Left cardiac atrium (tissue), 4 donors: ENCODE results near the gene TOMT. TPM values are rescaled to one million over a fixed set of nuclear protein-coding genes. Genes with fewer than 3 reads are reported as not detected.

Experiments
- ATAC-seq, 2 donors: fragments of 200-7000 bp; cut with Tn5 transposase; one replicate each; pipeline ENCODE4 v1.9.1; 2020; ENCODE audit warnings: mild to moderate bottlenecking in 2 of 2, moderate library complexity in 2 of 2
- DNase-seq: peaks from one replicate; pipeline ENCODE4 v3.0.0-alpha.2; 2020
- intact Hi-C, 2 donors: fragments of 100-400 bp; cut with DNase I; formaldehyde crosslinking; loops; one replicate each; pipeline versions ENCODE4 v1.14.1 to v1.15.1; 2022 to 2023
- total RNA-seq, 2 donors: library from RNA; stranded (reverse); fragmentation: NEBNext Ultra II Directional; extraction: Animal tissue kit (Norgen Biotek cat#: 25700); gene quantifications; one replicate each; pipeline ENCODE4 v1.2.1, GENCODE V29; 2021
- donor health status: DM: no; HTN: yes; CAD: no.
- donor health status: DM: no; HTN: yes; CAD: no; lungs with severe emphysema.
- donor health status: DM: yes; HTN: yes; CAD: no.
- donor health status: Dilated cardiomyopathy.

The TOMT gene
- total RNA-seq, 2 donors from 2014 or later: not detected

- DNase-seq (no peak), ATAC-seq (no peak)
- intact Hi-C loops: no loop called here
Measured at GRCh38 chr11:72084076-72084475, 21.6 kb upstream of the TOMT start.

DNA sequence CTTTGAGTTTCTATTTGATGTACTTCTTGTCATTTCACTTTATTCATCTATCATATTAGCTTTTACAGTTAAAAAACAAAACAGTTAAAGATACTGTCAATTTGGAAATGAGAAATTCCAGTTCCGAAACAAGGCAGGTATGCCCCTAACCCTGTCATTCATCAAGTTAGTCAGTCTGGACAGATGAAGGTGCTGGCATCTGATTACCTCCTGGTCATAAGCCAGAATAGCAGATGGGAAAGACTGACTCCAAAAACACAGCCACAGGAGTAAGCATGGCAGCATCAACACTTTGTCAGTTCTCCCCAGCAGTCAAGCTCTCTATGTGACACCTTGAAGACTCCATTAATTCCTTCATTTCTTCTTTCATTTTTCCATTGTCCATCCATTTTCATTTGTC is 20.8 kb upstream of the TOMT start:
- intact Hi-C loops: loop anchor here in 1 of 2 donors (5.0 kb wide), 1 partner anchor 58 kb away; no protein-coding TSS in a partner anchor
- DNase-seq: no peak

GRCh38 chr11:72085621-72086351 is 19.9 kb upstream of the TOMT start:
- intact Hi-C loops: loop anchor here in 1 of 2 donors (5.0 kb wide), 1 partner anchor 58 kb away; no protein-coding TSS in a partner anchor
- DNase-seq (no peak), ATAC-seq (no peak)

More for the DNA sequence above, 20.8 kb upstream of the TOMT start:
- ATAC-seq: no peak

DNA sequence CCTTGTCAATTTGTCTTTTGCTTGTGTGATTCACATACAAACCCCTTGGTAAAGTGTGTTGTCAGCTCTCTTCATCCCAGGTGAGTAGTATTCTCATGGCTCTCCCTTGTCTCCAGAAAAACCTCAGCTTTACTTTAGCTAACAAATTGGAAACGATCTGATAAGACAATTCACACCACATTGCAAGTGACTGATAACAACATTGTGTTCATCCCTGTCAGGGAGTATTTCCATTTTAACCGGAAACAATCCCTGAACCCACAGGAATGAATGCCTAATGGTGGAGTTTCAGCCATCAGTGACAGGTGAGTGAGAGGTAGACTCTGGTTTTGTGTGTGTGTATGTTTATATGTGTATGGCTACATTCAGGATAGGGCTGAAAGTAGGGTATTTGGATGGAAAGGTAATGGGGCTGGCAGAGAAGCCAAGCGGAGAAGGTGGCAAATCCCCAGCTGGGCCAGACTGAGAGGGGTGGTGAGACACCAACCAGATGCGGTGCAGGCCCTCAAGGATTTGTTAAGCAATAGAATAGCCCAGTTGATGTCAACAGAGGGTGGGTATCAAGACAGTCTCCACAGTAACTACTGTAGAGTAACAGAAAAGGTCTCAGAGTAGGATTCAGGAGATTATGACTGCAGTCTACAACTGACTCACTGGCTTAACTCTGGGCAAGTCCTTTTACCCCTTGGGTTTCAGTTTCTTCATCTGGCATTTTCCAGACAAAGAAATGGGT is 17.5 kb upstream of the TOMT start:
- intact Hi-C loops: loop anchor here in 1 of 2 donors (5.0 kb wide), 1 partner anchor 61 kb away; no protein-coding TSS in a partner anchor
- ATAC-seq: no peak
- DNase-seq: no peak

- peak; percentile 90 to 96 for ATAC-seq
Measured at GRCh38 chr11:72091292-72091691, 14.4 kb upstream of the TOMT start.

GRCh38 chr11:72098741-72099140 is 7.0 kb upstream of the TOMT start:
- DNase-seq (no peak), ATAC-seq (no peak)
- intact Hi-C loops: no loop called here

More at GRCh38 chr11:72091292-72091691, 14.4 kb upstream of the TOMT start:
- intact Hi-C loops: loop anchor here in 1 of 2 donors (1.0 kb wide), 1 partner anchor 66 kb away; no protein-coding TSS in a partner anchor
- peak; percentile 72 for DNase-seq

- DNase-seq (no peak), ATAC-seq (no peak)
- intact Hi-C loops: no loop called here
Measured at GRCh38 chr11:72100009-72100408, 5.7 kb upstream of the TOMT start.

DNA sequence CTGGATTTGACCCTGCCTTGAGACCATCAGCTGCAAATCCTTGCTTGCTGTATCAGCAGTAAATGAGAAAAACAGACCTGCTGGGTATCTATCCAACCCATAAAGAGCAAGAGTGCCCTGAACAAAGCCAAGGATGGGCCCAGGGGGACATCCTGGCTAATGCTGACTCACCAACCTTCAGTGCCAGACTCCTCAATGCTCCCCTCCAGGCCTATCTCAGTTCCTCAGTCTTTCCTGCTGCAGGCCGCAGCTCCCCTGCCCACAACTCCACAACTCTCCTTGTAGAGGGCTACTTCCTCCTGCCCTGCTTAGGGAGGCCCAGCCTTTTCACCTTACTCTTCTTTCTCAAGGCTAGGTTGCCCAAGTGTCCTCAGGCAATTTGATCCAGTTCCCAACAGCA is 5.3 kb upstream of the TOMT start:
- intact Hi-C loops: no loop called here
- DNase-seq: no peak

GRCh38 chr11:72102162-72102561 is 3.6 kb upstream of the TOMT start:
- ATAC-seq (no peak), DNase-seq (no peak)
- intact Hi-C loops: loop anchor here in 1 of 2 donors (2.0 kb wide), 1 partner anchor 61 kb away; no protein-coding TSS in a partner anchor

More for the DNA sequence above, 5.3 kb upstream of the TOMT start:
- ATAC-seq: no peak

- DNase-seq (no peak), ATAC-seq (peak in 1 of 2 donors; percentile 0)
- intact Hi-C loops: loop anchor here in 1 of 2 donors (2.0 kb wide), 1 partner anchor 62 kb away; no protein-coding TSS in a partner anchor
Measured at GRCh38 chr11:72102631-72102945, 3.1 kb upstream of the TOMT start.

GRCh38 chr11:72102946-72103753 is 2.6 kb upstream of the TOMT start, which contains the start of gene LAMTOR1:
LAMTOR1 (minus strand) TSS chr11:72103297; CDS start chr11:72103224, 73 bp downstream.
- intact Hi-C loops: loop anchor here in 1 of 2 donors (2.0 kb wide), 1 partner anchor 62 kb away; no protein-coding TSS in a partner anchor
- DNase-seq (peak; percentile 100), ATAC-seq (peak; percentile 99 to 100)

- DNase-seq (no peak), ATAC-seq (no peak)
- intact Hi-C loops: loop anchor here in 1 of 2 donors (2.0 kb wide), 1 partner anchor 63 kb away; no protein-coding TSS in a partner anchor
Measured at GRCh38 chr11:72103754-72104167, 2.0 kb upstream of the TOMT start.

GRCh38 chr11:72111300-72112142 is 5.8 kb downstream of the TOMT start:
- DNase-seq (no peak), ATAC-seq (no peak)
- intact Hi-C loops: no loop called here

- DNase-seq (peak; percentile 99), ATAC-seq (peak; percentile 94 to 96)
- intact Hi-C loops: no loop called here
Measured at GRCh38 chr11:72112143-72112977, 6.6 kb downstream of the TOMT start, which contains the start of gene ANAPC15. ANAPC15 (minus strand) TSS chr11:72112695; CDS start chr11:72111276, 1,419 bp downstream.

DNA sequence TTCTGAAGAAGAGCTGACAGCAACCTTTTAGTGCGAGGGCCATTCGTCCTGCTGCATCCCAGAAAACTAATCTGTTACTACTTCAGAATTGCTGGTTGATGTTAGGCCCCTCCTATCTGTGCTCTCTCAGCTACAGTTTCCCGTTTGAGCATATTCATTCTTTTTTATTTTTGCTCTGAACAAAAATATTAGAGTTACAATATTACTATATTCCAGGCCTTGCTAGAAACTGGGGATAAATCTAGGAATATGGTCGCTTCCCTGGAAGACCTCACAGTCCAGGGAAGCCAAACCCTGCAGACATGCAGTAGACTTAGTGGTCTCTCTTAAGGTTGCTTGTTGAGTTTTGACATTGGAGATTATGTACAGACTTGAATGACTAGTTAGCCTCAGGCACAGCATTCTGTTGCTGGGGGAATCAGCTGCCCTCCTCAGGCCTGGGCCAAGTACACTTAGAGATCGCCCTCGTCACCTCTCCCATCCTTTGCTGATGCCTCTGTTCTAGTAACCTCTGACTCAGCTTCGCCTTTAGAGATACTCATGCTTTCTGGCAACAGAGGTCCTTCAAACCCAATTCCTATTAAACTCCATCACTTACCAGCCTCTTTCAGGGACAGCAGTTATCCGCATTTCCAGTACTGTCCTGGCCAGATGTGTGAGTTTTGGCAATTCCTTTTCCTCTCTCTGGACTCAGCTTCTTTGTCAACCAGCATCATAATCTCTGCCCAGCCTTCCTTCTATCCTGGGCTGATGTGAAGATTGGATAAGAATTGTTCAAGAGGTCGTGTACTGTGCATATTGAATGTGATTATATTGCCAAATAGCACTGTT is 7.5 kb downstream of the TOMT start:
- DNase-seq (no peak), ATAC-seq (no peak)
- intact Hi-C loops: no loop called here

DNA sequence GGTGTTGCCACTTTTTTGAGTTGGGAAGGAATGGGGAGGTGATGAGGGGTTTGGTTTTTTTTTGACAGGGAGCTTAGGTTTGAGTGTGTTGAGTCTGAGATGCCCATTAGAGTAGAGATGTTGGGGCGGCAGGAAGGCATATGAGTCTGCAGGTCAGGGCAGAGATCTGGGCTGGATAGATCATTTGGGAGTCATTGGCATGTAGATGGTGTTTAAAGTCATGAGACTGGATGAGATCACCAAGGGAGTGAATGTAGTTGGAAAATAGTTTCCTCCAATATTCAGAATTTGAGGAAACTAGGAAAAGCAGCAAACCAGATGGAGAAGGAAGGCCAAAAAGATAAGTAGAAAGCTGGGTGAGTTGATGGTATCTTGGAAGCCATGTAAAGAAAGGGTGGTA is 8.8 kb downstream of the TOMT start:
- DNase-seq (no peak), ATAC-seq (no peak)
- intact Hi-C loops: no loop called here
